M059J (cell line): ENCODE results near the gene MAF. TPM values are rescaled to one million over a fixed set of nuclear protein-coding genes. Genes with fewer than 3 reads are reported as not detected.

ENCODE experiments used
- DNase-seq: peaks from one replicate; pipeline ENCODE4 v3.0.0-alpha.2; 2012; ENCODE audit warnings: low read depth
- total RNA-seq: library from RNA; depleted of rRNA; stranded (reverse); fragments of >200 nt; shearing (Covaris generic); gene quantifications from 2 replicates; pipeline ENCODE4 v1.2.3, GENCODE V29; 2014

Gene MAF
- total RNA-seq, 1 experiment from 2014 or later, result 0.39 TPM

GRCh38 chr16:79612207-79612606 lies 11.7 kb upstream of the MAF start:
- peak; percentile 44 for DNase-seq

- no peak for DNase-seq
These were observed 10.2 kb upstream of the MAF start for GRCh38 chr16:79610771-79611170.

GRCh38 chr16:79609861-79610260 lies 9.3 kb upstream of the MAF start:
- DNase-seq, result no peak

- DNase-seq, result no peak
These were observed 8.4 kb upstream of the MAF start for GRCh38 chr16:79608976-79609375.

- peak; percentile 36 for DNase-seq
These were observed 7.0 kb upstream of the MAF start for GRCh38 chr16:79607587-79607986.

- peak; percentile 40 for DNase-seq
These were observed 5.5 kb upstream of the MAF start for GRCh38 chr16:79605999-79606398.

GRCh38 chr16:79603055-79603454 lies 2.5 kb upstream of the MAF start:
- no peak for DNase-seq

GRCh38 chr16:79602628-79603014 lies 2.1 kb upstream of the MAF start:
- no peak for DNase-seq

- peak; percentile 56 for DNase-seq
These were observed 1.5 kb upstream of the MAF start for GRCh38 chr16:79601931-79602627.

- DNase-seq, result peak; percentile 18
These were observed 774 bp upstream of the MAF start for GRCh38 chr16:79601092-79601930.

GRCh38 chr16:79599837-79600637 lies 500 bp downstream of the MAF start:
- DNase-seq, result peak; percentile 14

- DNase-seq, result peak; percentile 2
These were observed 1.2 kb downstream of the MAF start for GRCh38 chr16:79599256-79599836.

GRCh38 chr16:79598348-79599181 lies 2.0 kb downstream of the MAF start:
- DNase-seq, result peak; percentile 15

GRCh38 chr16:79598063-79598347 lies 2.5 kb downstream of the MAF start:
- DNase-seq, result no peak

GRCh38 chr16:79597277-79598062 lies 3.1 kb downstream of the MAF start:
- no peak for DNase-seq

- no peak for DNase-seq
These were observed 4.5 kb downstream of the MAF start for GRCh38 chr16:79595931-79596450.

- DNase-seq, result no peak
These were observed 5.3 kb downstream of the MAF start for GRCh38 chr16:79595231-79595641.

GRCh38 chr16:79593754-79594153 lies 6.8 kb downstream of the MAF start:
- no peak for DNase-seq

- no peak for DNase-seq
These were observed 7.4 kb downstream of the MAF start for GRCh38 chr16:79593074-79593531.

GRCh38 chr16:79592186-79592585 lies 8.4 kb downstream of the MAF start:
- no peak for DNase-seq
